Fibroblast of lung (primary cell): ENCODE results near the gene RBM38.

Source experiments
- EZH2 ChIP-seq: IDR thresholded peaks from 2 replicates; pipeline ENCODE4 v1.5.1; 2012; ENCODE audit warnings: low read length, control low read depth, mild to moderate bottlenecking; ENCODE audit errors: missing control alignments
- TF ChIP-seq, protein P1 (sequence below), 2 donors: IDR thresholded peaks in 1 of 2; conservative IDR thresholded peaks in 1 of 2; 1 replicate in 1 of 2; 2 replicates in 1 of 2; pipeline ENCODE4 v1.5.1; 2011 to 2012; ENCODE audit warnings: low read length in 2 of 2, control low read depth in 1 of 2, inconsistent platforms in 1 of 2, low read depth in 1 of 2, mild to moderate bottlenecking in 1 of 2

DNA sequence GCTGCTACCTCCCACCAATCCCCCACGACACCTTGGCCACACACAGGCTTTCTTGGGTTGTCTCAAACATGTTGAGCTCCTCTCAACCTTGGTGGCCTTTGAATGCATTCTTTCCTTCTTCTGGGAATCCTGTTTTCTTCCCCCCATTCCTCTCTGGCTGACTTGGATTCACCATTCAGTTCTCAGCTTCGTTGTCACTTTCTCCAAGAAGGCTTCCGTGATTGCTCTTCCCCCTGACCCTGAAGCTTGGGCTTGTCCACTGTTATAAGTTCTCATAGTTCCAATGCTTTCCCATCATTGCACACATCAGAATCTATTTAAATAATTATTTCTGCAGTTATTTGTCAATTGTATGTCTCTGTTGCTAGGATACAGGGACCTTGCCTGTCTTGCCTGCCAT is 64.2 kb downstream of the RBM38 start:
- TF ChIP-seq, protein P1, sequence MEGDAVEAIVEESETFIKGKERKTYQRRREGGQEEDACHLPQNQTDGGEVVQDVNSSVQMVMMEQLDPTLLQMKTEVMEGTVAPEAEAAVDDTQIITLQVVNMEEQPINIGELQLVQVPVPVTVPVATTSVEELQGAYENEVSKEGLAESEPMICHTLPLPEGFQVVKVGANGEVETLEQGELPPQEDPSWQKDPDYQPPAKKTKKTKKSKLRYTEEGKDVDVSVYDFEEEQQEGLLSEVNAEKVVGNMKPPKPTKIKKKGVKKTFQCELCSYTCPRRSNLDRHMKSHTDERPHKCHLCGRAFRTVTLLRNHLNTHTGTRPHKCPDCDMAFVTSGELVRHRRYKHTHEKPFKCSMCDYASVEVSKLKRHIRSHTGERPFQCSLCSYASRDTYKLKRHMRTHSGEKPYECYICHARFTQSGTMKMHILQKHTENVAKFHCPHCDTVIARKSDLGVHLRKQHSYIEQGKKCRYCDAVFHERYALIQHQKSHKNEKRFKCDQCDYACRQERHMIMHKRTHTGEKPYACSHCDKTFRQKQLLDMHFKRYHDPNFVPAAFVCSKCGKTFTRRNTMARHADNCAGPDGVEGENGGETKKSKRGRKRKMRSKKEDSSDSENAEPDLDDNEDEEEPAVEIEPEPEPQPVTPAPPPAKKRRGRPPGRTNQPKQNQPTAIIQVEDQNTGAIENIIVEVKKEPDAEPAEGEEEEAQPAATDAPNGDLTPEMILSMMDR (conservative IDR thresholded peaks at IDR 0.05 in 1 of 2, IDR thresholded peaks at IDR 0.05 in 1 of 2; ENCODE audit: low read depth in 1 of 2, low read length in 2 of 2), result no peak
- TF ChIP-seq EZH2, result no peak
